Measurements from ENCODE around the gene SPTA1. TPM values are rescaled to one million over a fixed set of nuclear protein-coding genes. Genes with fewer than 3 reads are reported as not detected.

Gene SPTA1
- total RNA-seq, 4 donors from 2014 or later: 0.38 to 0.88 (median 0.68) TPM; not detected in 1

- no peak for TF ChIP-seq CTCF (IDR thresholded peaks at IDR 0.05; ENCODE audit: low read depth)
These were observed 106.8 kb downstream of the SPTA1 start, which contains the start of gene OR10X1 for GRCh38 chr1:158579733-158580132. OR10X1 (minus strand) TSS chr1:158579899; CDS start chr1:158579899, 0 bp downstream.

GRCh38 chr1:158577561-158577960 is 109.0 kb downstream of the SPTA1 start:
- no peak for TF ChIP-seq CTCF (IDR thresholded peaks at IDR 0.05; ENCODE audit: low read depth)

GRCh38 chr1:158572226-158572625 is 114.3 kb downstream of the SPTA1 start:
- no peak for TF ChIP-seq CTCF (IDR thresholded peaks at IDR 0.05; ENCODE audit: low read depth)

- no peak for TF ChIP-seq CTCF (IDR thresholded peaks at IDR 0.05; ENCODE audit: low read depth)
These were observed 116.0 kb downstream of the SPTA1 start, which contains the start of gene OR6P1 for GRCh38 chr1:158570480-158570879. OR6P1 (minus strand) TSS chr1:158570580; CDS start chr1:158563604, 6,976 bp downstream.

GRCh38 chr1:158564608-158565007 is 121.9 kb downstream of the SPTA1 start:
- TF ChIP-seq CTCF (IDR thresholded peaks at IDR 0.05; ENCODE audit: low read depth): no peak

GRCh38 chr1:158563853-158564252 is 122.7 kb downstream of the SPTA1 start:
- no peak for TF ChIP-seq CTCF (IDR thresholded peaks at IDR 0.05; ENCODE audit: low read depth)

Other genes with a start within 250 kb of the SPTA1 start
- gene OR10K1, start 224.9 kb downstream of the SPTA1 start, total RNA-seq: not detected
- gene OR10R2, start 214.5 kb downstream of the SPTA1 start, total RNA-seq: not detected
- gene OR6Y1, start 132.3 kb downstream of the SPTA1 start, total RNA-seq: not detected
- not detected for gene OR6P1, start 116.1 kb downstream of the SPTA1 start, total RNA-seq
- gene OR10X1, start 106.8 kb downstream of the SPTA1 start, total RNA-seq: not detected
- not detected for gene OR10Z1, start 81.4 kb downstream of the SPTA1 start, total RNA-seq
- gene OR6K2, start 13.9 kb upstream of the SPTA1 start, total RNA-seq: not detected
- not detected for gene OR6K3, start 34.0 kb upstream of the SPTA1 start, total RNA-seq
- not detected for gene OR6K6, start 68.0 kb upstream of the SPTA1 start, total RNA-seq
- gene OR6N1, start 85.5 kb upstream of the SPTA1 start, total RNA-seq: not detected
- gene OR6N2, start 94.5 kb upstream of the SPTA1 start, total RNA-seq: not detected
- gene MNDA, start 144.6 kb upstream of the SPTA1 start, total RNA-seq: 10 to 100 TPM in 3 of 4 donors, 1 to 10 TPM in 1; 5.8 to 54.6 (median 12.9) TPM
- 1 to 10 TPM; 2.9 to 9.3 (median 5.8) TPM for gene PYHIN1, start 244.8 kb upstream of the SPTA1 start, total RNA-seq